Measurements from ENCODE around the gene ZBTB7C. TPM values are rescaled to one million over a fixed set of nuclear protein-coding genes. Genes with fewer than 3 reads are reported as not detected.

The ZBTB7C gene
- total RNA-seq, 1 donor from 2014 or later: 13.0 TPM

- DNase-seq (ENCODE audit: extremely low spot score, unreplicated experiment): no peak
- no peak for TF ChIP-seq CTCF (conservative IDR thresholded peaks at IDR 0.05)
- H3K27me3 Mint-ChIP-seq: peaks cover 38% of the 10 kb centered on the region
- no peaks in the 10 kb centered on the region for H3K9me3 Mint-ChIP-seq
- H3K4me3 Mint-ChIP-seq: no peak overlapping the region
- H3K27ac Mint-ChIP-seq: no peak overlapping the region
- H3K4me1 Mint-ChIP-seq (ENCODE audit: unreplicated experiment): peaks cover 25% of the 10 kb centered on the region
- H3K36me3 Mint-ChIP-seq: no peaks in the 10 kb centered on the region
These were observed 11.1 kb downstream of the ZBTB7C start for GRCh38 chr18:48398074-48398473.

GRCh38 chr18:48397021-48397420, 12.2 kb downstream of the ZBTB7C start:
- peak; percentile 24 for DNase-seq (ENCODE audit: extremely low spot score, unreplicated experiment)
- TF ChIP-seq CTCF (conservative IDR thresholded peaks at IDR 0.05): no peak
- Mint-ChIP-seq H3K9me3 (no peaks in the 10 kb centered on the region), H3K4me3 (no peak overlapping the region), H3K27ac (no peak overlapping the region), H3K4me1 (ENCODE audit: unreplicated experiment) (peaks cover 25% of the 10 kb centered on the region), H3K27me3 (peaks cover 30% of the 10 kb centered on the region), H3K36me3 (no peaks in the 10 kb centered on the region)

- Mint-ChIP-seq H3K27me3 (peaks cover 26% of the 10 kb centered on the region), H3K4me3 (no peak overlapping the region), H3K9me3 (no peaks in the 10 kb centered on the region), H3K4me1 (ENCODE audit: unreplicated experiment) (peaks cover 25% of the 10 kb centered on the region), H3K36me3 (no peaks in the 10 kb centered on the region), H3K27ac (no peak overlapping the region)
- no peak for DNase-seq (ENCODE audit: extremely low spot score, unreplicated experiment)
- no peak for TF ChIP-seq CTCF (conservative IDR thresholded peaks at IDR 0.05)
These were observed 12.6 kb downstream of the ZBTB7C start for GRCh38 chr18:48396561-48396960.

- H3K4me1 Mint-ChIP-seq (ENCODE audit: unreplicated experiment): peaks cover 25% of the 10 kb centered on the region
- no peaks in the 10 kb centered on the region for H3K9me3 Mint-ChIP-seq
- TF ChIP-seq CTCF (conservative IDR thresholded peaks at IDR 0.05): no peak
- no peak overlapping the region for H3K4me3 Mint-ChIP-seq
- H3K36me3 Mint-ChIP-seq: no peaks in the 10 kb centered on the region
- DNase-seq (ENCODE audit: extremely low spot score, unreplicated experiment): peak; percentile 24
- peaks cover 26% of the 10 kb centered on the region for H3K27me3 Mint-ChIP-seq
- H3K27ac Mint-ChIP-seq: no peak overlapping the region
These were observed 13.5 kb downstream of the ZBTB7C start for GRCh38 chr18:48395646-48396045.

- peaks cover 18% of the 10 kb centered on the region for H3K4me1 Mint-ChIP-seq (ENCODE audit: unreplicated experiment)
- no peaks in the 10 kb centered on the region for H3K9me3 Mint-ChIP-seq
- H3K27me3 Mint-ChIP-seq: peaks cover 24% of the 10 kb centered on the region
- peak overlapping the region; percentile 59 for H3K27ac Mint-ChIP-seq
- peak; percentile 24 for DNase-seq (ENCODE audit: extremely low spot score, unreplicated experiment)
- TF ChIP-seq CTCF (conservative IDR thresholded peaks at IDR 0.05): no peak
- H3K4me3 Mint-ChIP-seq: peak overlapping the region; percentile 32
- no peaks in the 10 kb centered on the region for H3K36me3 Mint-ChIP-seq
These were observed 15.0 kb downstream of the ZBTB7C start for GRCh38 chr18:48394176-48394575.

GRCh38 chr18:48393776-48394175, 15.4 kb downstream of the ZBTB7C start:
- Mint-ChIP-seq H3K9me3 (no peaks in the 10 kb centered on the region), H3K4me3 (no peak overlapping the region), H3K36me3 (no peaks in the 10 kb centered on the region), H3K4me1 (ENCODE audit: unreplicated experiment) (peaks cover 17% of the 10 kb centered on the region), H3K27ac (peak overlapping the region; percentile 61), H3K27me3 (peaks cover 21% of the 10 kb centered on the region)
- peak; percentile 39 for DNase-seq (ENCODE audit: extremely low spot score, unreplicated experiment)
- TF ChIP-seq CTCF (conservative IDR thresholded peaks at IDR 0.05): no peak

All from type B pancreatic cell (in vitro differentiated cells).